ENCODE measurements around the gene SPTB. TPM values are rescaled to one million over a fixed set of nuclear protein-coding genes. Genes with fewer than 3 reads are reported as not detected.
A peak's percentile ranks its signal among the peaks of the same experiment; 100 is the strongest.

Gene SPTB
- total RNA-seq, 4 donors from 2014 or later: 123 to 554 (median 266) TPM

DNA sequence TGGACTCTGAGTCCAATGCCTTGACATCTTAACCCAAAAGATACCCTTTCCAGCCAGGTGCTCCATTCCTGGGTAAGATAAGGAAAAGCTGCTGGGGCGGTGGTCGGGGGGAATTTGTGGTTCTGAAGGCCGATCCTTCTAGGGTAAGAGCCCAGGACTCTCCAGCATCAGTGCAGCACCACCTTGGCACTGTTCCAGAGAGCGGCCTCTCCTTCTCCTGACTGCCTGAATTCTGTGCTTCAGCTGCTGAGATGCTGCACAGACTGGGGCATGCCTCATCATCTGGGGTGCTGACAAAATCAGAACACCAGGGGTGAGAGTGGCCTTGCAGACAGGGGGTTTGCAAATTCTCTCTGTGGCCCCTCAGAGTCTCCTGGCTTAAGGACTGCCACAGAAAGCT lies 87.5 kb downstream of the SPTB start:
- Histone ChIP-seq H3K27ac (peak overlapping the region in 1 of 4 donors; percentile 16), H3K36me3 (peaks cover 3 to 72% of the 10 kb centered on the region in 2 donors)
- intact Hi-C loops (cut with DNase I; ENCODE audit: low total_unique reads): no loop called here

GRCh38 chr14:64790478-64790877 lies 89.2 kb downstream of the SPTB start:
- ATAC-seq: no peak
- TF ChIP-seq, protein P1, sequence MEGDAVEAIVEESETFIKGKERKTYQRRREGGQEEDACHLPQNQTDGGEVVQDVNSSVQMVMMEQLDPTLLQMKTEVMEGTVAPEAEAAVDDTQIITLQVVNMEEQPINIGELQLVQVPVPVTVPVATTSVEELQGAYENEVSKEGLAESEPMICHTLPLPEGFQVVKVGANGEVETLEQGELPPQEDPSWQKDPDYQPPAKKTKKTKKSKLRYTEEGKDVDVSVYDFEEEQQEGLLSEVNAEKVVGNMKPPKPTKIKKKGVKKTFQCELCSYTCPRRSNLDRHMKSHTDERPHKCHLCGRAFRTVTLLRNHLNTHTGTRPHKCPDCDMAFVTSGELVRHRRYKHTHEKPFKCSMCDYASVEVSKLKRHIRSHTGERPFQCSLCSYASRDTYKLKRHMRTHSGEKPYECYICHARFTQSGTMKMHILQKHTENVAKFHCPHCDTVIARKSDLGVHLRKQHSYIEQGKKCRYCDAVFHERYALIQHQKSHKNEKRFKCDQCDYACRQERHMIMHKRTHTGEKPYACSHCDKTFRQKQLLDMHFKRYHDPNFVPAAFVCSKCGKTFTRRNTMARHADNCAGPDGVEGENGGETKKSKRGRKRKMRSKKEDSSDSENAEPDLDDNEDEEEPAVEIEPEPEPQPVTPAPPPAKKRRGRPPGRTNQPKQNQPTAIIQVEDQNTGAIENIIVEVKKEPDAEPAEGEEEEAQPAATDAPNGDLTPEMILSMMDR (IDR thresholded peaks at IDR 0.05 in 4 of 5, conservative IDR thresholded peaks at IDR 0.05 in 1 of 5): no peak
- TF ChIP-seq POLR2A (IDR thresholded peaks at IDR 0.05): no peak
- Histone ChIP-seq H3K4me3 (no peak overlapping the region), H3K9me3 (no peaks in the 10 kb centered on the region), H3K36me3 (peaks cover 0 to 71% of the 10 kb centered on the region in 2 donors), H3K27ac (peak overlapping the region in 3 of 4 donors; percentile 12 to 79 (median 70)), H3K27me3 (no peaks in the 10 kb centered on the region), H3K4me1 (peaks cover 11 to 28% of the 10 kb centered on the region in 2 donors)
- intact Hi-C loops (cut with DNase I; ENCODE audit: low total_unique reads) (no loop called here), in situ Hi-C loops (cut with MboI; ENCODE audit: low sequenced_read_pairs in 4 of 4) (no loop called here)
- DNase-seq: no peak

More for the DNA sequence above, 87.5 kb downstream of the SPTB start:
- in situ Hi-C loops (cut with MboI; ENCODE audit: low sequenced_read_pairs in 4 of 4): no loop called here
- ATAC-seq (no peak), DNase-seq (no peak)
- TF ChIP-seq POLR2A (IDR thresholded peaks at IDR 0.05): no peak
- Histone ChIP-seq H3K4me3 (no peak overlapping the region), H3K27me3 (no peaks in the 10 kb centered on the region), H3K9me3 (no peaks in the 10 kb centered on the region), H3K4me1 (peaks cover 11 to 28% of the 10 kb centered on the region in 2 donors)

- H3K4me1 ChIP-seq: peaks cover 11 to 28% of the 10 kb centered on the region in 2 donors
- peaks cover 0 to 71% of the 10 kb centered on the region in 2 donors for H3K36me3 ChIP-seq
- intact Hi-C loops (cut with DNase I; ENCODE audit: low total_unique reads) (no loop called here), in situ Hi-C loops (cut with MboI; ENCODE audit: low sequenced_read_pairs in 4 of 4) (no loop called here)
- H3K27me3 ChIP-seq: no peaks in the 10 kb centered on the region
- H3K4me3 ChIP-seq: no peak overlapping the region
- TF ChIP-seq, protein P1 (IDR thresholded peaks at IDR 0.05 in 4 of 5, conservative IDR thresholded peaks at IDR 0.05 in 1 of 5): no peak
- no peak for TF ChIP-seq POLR2A (IDR thresholded peaks at IDR 0.05)
- no peaks in the 10 kb centered on the region for H3K9me3 ChIP-seq
- no peak for DNase-seq
- peak overlapping the region; percentile 63 to 79 (median 70) for H3K27ac ChIP-seq
- ATAC-seq: no peak
Observed at GRCh38 chr14:64789696-64790095, 90.0 kb downstream of the SPTB start.

DNA sequence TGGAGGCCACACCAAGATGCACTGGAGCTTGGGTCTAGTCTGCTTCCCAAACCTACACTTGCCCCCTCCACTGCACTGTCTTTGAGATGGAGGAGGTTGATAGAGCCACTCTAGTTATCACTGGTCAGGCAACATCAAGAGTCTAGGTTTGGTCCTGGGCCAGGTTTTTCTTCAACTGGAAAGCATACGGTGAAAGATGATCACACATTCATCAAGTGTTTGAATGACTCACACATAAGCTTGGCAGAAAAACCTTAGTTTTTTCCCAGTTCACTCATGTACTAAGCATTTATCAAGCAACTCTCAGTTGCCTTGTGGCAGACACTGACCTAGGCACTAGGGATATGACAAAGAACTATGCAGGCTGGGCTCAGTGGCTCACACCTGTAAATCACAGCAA lies 91.0 kb downstream of the SPTB start:
- DNase-seq (peak; percentile 62 to 76), ATAC-seq (peak; percentile 83 to 95)
- TF ChIP-seq, protein P1 (IDR thresholded peaks at IDR 0.05 in 4 of 5, conservative IDR thresholded peaks at IDR 0.05 in 1 of 5): no peak
- TF ChIP-seq POLR2A (IDR thresholded peaks at IDR 0.05): no peak
- Histone ChIP-seq H3K36me3 (peaks cover 0 to 71% of the 10 kb centered on the region in 2 donors), H3K4me3 (no peak overlapping the region), H3K9me3 (no peaks in the 10 kb centered on the region), H3K4me1 (peaks cover 11 to 28% of the 10 kb centered on the region in 2 donors), H3K27me3 (no peaks in the 10 kb centered on the region), H3K27ac (peak overlapping the region; percentile 63 to 79 (median 70))
- intact Hi-C loops (cut with DNase I; ENCODE audit: low total_unique reads) (no loop called here), in situ Hi-C loops (cut with MboI; ENCODE audit: low sequenced_read_pairs in 4 of 4) (no loop called here)

GRCh38 chr14:64787619-64788018 lies 92.1 kb downstream of the SPTB start:
- DNase-seq (no peak), ATAC-seq (no peak)
- Histone ChIP-seq H3K27me3 (no peaks in the 10 kb centered on the region), H3K4me1 (peaks cover 11 to 28% of the 10 kb centered on the region in 2 donors), H3K9me3 (no peaks in the 10 kb centered on the region), H3K27ac (peak overlapping the region in 2 of 4 donors; percentile 15 to 79), H3K36me3 (peaks cover 0 to 65% of the 10 kb centered on the region in 2 donors), H3K4me3 (no peak overlapping the region)
- TF ChIP-seq, protein P1 (IDR thresholded peaks at IDR 0.05 in 4 of 5, conservative IDR thresholded peaks at IDR 0.05 in 1 of 5): no peak
- TF ChIP-seq POLR2A (IDR thresholded peaks at IDR 0.05): no peak
- in situ Hi-C loops (cut with MboI; ENCODE audit: low sequenced_read_pairs in 4 of 4) (no loop called here), intact Hi-C loops (cut with DNase I; ENCODE audit: low total_unique reads) (no loop called here)
